HuH-7.5 (cell line): Measurements from ENCODE around the gene CDK4.

Experiments used
- DNase-seq: peaks from one replicate; pipeline ENCODE4 v3.0.0; 2011; ENCODE audit warnings: low spot score

The CDK4 gene

DNA sequence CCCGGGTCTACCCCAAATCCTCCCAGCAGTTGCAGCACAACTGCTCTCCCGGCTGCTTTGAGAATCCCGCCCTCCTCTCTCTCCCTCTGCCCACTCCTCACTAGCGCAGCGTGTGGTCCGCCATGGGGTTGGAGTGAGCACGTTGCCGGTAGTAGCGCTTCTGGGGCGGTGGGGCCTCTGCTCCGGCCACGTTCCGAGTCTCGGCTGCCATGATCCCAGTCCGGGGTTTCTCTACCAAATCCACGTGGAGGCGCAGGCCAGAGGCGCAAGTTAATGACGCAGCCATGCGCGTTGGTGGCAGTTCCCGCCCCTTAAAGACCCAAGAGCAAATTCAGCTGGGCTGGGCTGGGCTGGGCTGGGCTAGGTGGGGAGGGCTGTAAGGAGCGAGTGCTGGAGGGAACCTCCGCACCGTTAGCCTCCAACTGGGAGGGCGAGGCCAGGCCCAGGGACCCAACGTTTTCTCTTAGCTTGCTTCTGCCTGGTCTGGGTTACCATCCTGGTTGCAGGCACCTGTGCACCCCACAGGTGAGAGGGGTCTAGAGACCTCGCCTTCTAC, 19.8 kb upstream of the CDK4 start, which contains the start of gene METTL1:
Gene METTL1 (minus strand): TSS at position 233 of the 556 bp plus-strand sequence. CDS start 22 bp downstream, at position 211.
- peak; percentile 93 for DNase-seq

DNA sequence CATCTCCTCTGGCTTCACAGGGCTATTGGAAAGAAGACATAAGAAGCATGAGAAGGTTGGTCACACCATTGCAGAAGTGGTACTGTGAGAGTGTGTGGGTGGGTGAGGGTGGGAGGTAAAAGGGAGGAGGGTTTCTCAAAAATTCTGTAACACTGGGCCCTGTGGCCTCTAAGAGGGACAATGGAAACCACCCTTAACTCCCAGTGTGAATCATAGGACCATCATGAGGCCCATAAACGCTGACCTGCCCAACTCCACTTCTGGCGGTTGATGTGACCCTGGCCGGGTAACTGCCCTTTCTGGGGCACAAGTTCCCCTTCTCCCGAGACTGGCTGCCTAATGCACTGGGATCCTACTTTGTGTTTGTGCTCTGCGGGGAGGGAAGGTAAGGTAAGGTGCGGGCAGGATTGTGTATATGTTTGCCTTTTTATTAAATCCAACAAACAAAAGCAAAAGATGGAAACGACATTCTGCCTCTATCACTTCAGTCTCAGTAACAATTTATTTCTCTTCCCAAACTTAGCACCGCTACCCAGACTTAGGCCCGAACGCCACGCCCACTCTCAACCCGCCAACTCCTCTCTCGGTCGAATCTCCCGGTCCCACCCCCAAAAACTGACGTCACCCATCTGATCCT, 19.2 kb upstream of the CDK4 start:
- peak; percentile 95 for DNase-seq

GRCh38 chr12:57770734-57771133, 18.6 kb upstream of the CDK4 start:
- DNase-seq = no peak

DNA sequence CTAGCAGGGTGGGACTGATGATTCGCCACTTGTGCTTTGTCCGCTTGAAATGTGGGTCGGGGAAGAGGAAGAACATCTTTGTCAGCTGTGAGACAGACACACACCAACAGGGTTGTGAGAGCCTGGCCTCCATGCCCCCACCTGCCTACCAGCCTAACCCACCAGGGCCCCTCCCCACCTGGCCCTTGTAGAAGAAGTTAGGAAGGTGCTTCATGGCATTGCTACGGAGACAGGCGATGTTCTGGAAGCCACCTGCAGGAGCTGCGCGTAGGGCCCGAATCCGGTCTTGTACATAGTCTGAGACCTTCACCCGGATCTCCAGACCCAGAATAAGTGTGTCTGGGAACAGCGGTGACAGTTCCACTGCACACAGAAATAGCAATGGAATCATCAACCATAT, 17.5 kb upstream of the CDK4 start:
- no peak for DNase-seq

GRCh38 chr12:57767876-57768275, 15.8 kb upstream of the CDK4 start:
- no peak for DNase-seq

GRCh38 chr12:57767305-57767698, 15.2 kb upstream of the CDK4 start:
- no peak for DNase-seq

DNA sequence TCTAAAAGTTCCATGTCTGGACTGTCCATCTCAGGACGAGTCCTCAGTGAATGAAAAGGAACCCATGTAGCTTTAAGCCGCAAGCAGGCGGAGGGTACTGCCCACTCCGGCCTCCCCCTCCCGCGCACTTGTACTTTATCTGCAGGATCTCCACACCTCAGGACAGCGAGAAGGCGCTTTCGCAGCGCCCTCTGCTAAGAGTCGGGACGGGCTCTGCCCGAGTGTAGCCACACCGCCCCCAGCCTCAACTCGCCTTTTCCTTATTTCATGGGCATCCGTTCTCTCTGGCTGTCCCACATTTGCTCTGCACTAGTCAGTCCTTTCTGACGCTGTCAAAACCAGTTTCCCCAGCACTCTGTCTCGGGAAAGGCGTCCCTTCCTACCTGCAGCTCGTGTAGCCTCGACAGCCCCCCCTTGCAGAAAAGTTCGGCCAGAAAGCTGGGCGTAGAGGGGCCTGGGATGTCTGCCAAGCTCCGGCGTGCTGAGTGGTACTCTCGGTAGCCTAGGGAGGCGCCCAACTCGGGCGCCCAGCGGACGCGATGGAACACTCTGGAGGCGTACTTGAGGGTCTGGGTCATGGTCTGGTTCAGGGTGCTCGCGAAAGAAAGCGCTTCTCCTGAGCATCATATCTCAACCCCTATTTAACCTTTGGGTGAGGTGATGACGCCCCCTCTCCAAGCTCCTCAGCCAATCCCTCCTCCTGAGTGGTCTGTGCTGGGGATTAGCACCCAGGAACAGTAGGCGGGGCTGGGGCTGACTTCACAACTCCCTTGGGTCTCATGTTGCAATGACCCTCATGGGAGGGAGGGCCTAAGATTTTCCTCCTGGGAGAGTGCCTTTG, 14.6 kb upstream of the CDK4 start, which contains the start of gene CYP27B1:
Gene CYP27B1 (minus strand): TSS at position 615 of the 841 bp plus-strand sequence. CDS start 37 bp downstream, at position 578.
- DNase-seq = no peak

GRCh38 chr12:57765698-57766463, 13.8 kb upstream of the CDK4 start:
- DNase-seq = no peak

DNA sequence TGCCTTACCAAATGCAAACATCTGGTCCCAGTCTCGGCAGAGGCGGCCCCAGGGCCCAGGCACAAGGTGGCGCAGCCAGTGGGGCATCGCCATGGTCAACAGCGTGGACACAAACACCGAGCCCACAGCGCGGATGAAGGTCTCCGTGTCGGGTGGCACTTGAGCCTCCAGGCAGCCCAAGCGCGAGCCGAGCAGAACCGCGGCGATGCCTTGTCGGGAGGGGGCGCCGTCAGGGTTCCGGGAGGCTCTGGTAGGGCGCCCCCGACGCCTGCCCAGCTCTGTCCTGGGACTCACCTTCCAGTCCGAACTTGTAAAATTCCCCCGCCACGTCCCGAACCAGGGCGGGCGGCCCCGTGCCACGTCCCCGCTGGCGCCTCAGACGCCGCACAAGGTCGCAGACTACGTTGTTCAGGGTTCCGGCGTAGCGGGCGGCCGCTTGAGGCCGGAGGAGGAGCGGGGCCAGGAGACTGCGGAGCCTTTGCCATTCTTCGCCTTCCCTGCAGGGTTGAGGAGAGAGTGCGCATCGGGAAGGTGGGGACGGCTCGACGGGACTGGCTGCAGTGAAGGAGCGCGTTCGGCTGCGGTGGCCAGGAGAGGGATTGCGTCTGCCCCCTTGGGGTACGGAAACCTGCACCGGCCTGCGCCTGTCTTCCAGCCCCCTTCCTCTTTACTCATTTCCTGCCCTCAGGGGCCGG, 13.0 kb upstream of the CDK4 start:
- DNase-seq = no peak

- DNase-seq = no peak
Observed at GRCh38 chr12:57764662-57765002, 12.5 kb upstream of the CDK4 start.

DNA sequence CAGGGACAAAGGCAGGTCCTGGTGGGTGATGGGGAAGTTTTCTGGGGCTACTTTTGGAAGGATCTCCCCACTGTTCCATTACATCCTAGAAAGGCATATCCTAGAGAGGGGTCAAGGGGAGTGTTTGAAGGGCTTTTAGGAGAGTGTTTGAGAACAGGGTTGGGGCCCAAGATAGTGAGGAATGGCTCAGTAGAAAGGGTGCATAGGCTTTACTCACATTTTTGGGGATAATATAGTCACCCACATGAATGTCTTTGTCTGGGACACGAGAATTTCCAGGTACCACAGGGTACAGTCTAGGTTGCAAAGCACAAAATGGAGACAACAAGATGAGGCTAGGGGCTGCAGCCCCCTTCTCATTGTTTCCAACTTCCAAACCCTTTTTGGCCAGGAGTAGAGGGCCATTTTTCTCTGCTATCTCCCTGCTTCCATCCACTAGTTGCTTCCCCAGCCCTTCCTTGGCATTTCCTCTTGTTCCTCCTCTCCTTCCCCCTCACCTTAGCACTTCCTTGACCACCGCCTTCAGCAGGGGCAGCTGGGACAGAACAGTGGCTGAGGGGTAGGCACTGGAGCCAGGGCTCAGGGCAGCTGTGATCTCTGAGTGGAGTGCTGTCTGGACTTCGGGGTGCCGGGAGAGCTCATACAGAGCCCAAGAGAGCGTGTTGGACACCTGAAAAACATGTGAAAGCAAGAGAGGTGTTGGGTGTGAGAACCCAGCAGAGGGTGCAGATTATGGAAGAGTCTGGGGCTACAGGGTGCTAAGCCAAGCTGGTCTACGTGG, 12.0 kb upstream of the CDK4 start:
- no peak for DNase-seq

- no peak for DNase-seq
Observed at GRCh38 chr12:57762463-57762862, 10.4 kb upstream of the CDK4 start.

DNA sequence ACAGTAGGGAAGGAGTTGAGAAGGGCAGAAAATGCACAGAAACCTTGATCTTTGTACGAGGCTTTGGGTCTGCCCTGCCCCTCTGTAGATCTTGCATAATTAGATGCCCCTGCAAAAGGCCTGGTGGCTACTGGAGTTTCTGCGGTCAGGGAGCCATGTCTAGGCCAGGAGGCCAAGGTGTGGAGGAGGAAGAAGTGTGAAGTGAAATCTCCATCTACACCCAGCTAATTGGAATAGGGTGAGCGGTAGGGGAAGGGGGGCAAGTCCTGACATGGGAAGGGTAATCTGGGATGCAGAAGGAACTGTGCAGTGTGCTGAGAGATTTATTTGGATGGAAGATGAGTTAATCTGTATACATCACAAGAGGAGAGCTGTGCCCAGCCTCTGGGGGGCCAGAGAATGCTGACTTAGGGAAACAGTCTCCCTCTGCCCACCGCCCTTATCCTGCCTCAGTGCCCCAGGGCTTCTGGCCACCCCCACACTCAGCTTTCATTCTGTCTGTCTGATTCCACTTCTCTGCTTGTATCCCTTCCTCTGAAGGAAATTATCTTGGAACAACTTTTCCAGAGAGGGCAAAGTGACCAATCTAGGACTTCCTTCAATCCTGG, 9.4 kb upstream of the CDK4 start:
- no peak for DNase-seq

DNA sequence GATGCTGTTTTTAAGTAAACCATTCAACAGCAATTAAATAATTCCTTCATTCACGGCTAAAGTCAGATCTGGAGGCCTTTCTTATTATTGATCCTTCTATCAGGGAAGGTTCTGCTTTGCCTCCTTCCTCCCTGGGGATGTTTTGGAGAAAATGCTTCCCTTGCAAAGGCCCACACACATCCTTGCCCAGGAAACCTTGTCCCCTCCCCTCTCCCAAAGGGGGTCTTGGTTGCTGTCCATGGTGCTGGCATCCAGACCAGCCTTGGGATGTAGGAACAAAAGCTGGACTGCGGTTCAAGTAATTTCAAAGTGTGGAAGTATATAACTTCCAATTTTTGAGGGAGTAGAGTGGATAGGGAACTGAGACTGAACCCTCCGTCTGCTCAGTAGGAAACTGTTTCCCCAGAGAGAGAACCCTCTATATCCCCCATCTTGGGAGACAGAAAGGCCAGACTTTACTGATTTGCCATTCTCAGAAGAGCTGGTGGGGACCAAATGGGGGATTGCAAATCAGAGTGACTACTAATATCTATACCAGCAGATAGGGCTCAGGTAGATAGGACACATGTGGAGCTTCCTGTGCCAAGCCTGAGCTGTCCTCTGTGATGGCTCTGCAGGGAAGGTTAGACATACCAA, 8.4 kb upstream of the CDK4 start:
- DNase-seq = no peak

- DNase-seq = peak; percentile 82
Observed at GRCh38 chr12:57759360-57759980, 7.4 kb upstream of the CDK4 start.

DNA sequence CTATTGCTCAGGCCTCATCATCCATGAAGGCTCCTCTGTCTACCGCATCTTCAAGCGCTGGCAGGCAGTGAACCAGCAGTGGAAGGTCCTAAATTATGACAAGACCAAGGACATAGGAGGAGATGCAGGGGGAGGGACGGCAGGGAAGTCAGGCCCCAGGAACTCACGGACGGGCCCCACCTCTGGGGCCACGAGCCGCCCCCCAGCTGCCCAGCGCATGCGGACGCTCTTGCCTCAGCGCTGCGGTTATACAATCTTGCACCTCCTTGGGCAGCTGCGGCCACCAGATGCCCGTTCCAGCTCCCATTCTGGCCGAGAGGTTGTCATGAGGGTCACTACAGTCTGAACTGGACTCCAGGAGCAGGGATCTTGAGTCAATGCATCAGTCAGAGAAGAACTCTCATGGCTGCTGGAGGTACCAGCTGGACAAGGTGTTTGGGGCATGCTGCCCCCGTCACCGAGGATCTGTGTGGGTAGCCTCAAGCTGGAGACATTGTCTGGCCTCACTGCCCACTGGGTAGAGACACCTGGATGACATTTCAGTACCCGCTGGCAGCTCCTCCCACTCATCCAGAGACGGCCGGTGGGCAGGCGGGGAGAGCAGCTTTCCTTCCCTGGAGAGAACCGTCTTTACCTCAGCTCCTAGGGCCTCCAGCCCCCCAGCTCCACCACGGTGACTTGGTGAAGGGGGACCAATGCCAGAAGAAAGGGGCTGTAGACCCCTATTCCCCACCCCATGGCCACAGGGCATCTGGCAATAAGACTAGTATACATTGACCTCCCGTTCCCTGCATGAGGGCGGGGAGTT, 6.6 kb upstream of the CDK4 start:
- DNase-seq = no peak

DNA sequence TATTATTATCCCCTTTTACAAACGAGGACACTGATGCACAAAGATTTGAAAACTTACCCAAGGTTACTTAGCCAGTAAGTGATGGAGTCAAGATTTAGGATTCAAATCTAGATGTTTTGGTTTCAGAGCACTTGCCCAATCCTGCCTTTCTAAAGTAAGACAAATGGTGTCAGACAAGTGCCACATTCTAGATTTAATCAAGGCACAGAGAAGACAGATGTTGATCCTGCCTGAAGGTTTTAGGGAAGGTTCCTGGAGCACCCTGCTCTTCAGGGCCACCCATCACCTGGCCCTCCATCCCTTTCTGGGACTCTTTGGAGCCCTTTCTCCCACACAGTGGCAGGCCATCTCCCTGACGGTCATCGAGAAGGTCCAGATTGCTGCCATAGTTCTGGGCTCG, 5.7 kb upstream of the CDK4 start:
- DNase-seq = no peak

- peak; percentile 98 for DNase-seq
Observed at GRCh38 chr12:57756406-57757341, 4.6 kb upstream of the CDK4 start.
